ENCODE results near the gene MS4A8. TPM values are rescaled to one million over a fixed set of nuclear protein-coding genes. Genes with fewer than 3 reads are reported as not detected.
"Not testable (repeated sequence)": the region's sequence is repeated elsewhere in the genome, so short reads cannot be mapped to it uniquely, and the experiment has no call there.

The MS4A8 gene
- total RNA-seq, 4 donors from 2014 or later: not detected

DNA sequence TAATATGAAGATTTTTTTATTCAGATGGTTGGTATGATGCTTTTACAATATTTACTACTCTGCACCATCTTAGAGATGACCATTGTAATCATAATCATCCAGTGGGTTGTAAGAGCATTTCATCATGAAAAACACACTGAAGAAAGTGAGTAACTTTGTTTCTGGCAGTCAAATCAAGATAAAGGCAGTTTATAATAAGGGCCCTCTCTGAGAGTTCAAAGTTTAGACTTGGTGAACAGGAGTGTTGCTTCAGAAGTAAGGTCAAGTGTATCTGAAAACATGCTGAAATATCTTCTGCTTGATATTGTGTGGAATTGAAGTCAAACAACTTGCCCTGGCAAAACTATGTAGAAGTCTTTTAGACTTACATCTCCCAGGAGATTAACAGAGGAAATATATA is 19.5 kb upstream of the MS4A8 start:
- peaks cover 0 to 21% (median 14%) of the 10 kb centered on the region in 4 donors for H3K9me3 ChIP-seq
- no peak for DNase-seq (ENCODE audit: extremely low spot score)
- H3K4me1 ChIP-seq: no peaks in the 10 kb centered on the region
- no peaks in the 10 kb centered on the region for H3K36me3 ChIP-seq
- intact Hi-C loops (cut with DNase I): no loop called here
- no peaks in the 10 kb centered on the region for H3K27me3 ChIP-seq
- H3K4me3 ChIP-seq: no peak overlapping the region
- no peak overlapping the region for H3K27ac ChIP-seq (replicated peaks in 1 of 4)
- TF ChIP-seq EP300 (IDR thresholded peaks at IDR 0.05): no peak
- TF ChIP-seq POLR2A (IDR thresholded peaks at IDR 0.05; ENCODE audit: low read depth): no peak
- TF ChIP-seq, protein P1, sequence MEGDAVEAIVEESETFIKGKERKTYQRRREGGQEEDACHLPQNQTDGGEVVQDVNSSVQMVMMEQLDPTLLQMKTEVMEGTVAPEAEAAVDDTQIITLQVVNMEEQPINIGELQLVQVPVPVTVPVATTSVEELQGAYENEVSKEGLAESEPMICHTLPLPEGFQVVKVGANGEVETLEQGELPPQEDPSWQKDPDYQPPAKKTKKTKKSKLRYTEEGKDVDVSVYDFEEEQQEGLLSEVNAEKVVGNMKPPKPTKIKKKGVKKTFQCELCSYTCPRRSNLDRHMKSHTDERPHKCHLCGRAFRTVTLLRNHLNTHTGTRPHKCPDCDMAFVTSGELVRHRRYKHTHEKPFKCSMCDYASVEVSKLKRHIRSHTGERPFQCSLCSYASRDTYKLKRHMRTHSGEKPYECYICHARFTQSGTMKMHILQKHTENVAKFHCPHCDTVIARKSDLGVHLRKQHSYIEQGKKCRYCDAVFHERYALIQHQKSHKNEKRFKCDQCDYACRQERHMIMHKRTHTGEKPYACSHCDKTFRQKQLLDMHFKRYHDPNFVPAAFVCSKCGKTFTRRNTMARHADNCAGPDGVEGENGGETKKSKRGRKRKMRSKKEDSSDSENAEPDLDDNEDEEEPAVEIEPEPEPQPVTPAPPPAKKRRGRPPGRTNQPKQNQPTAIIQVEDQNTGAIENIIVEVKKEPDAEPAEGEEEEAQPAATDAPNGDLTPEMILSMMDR (IDR thresholded peaks at IDR 0.05): no peak
- no peak for TF ChIP-seq POLR2AphosphoS5 (IDR thresholded peaks at IDR 0.05)

DNA sequence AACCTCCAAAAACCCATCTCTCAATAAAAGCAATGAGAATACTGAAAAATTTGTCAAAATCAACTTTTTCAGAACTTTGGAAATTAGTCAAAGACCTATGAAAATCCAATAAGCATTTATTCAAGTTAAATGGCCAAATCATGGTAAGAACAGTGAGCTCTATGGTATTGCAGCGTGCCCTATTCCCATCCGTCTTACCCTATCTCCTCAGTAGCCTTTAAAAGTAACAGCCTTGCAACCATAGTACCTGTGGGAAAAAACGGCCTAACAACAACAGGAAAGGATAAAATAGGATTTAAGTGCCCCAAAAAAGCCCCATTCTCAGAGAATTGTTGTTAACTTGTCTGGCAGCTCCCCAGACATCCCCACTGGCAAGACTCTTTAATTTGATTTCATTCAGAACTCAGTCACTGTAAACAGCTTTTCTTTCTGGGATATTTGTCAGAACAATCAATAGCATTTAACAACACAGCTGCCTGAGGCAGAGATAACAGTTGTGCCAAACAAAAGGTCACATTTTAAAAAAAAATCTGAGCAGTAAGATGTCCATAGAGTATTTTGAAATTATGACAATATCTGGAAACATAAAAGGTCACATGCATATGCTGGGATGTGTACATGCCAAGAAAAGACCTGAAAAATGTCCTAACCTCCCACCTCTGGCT is 18.8 kb upstream of the MS4A8 start:
- peaks cover 0 to 21% (median 14%) of the 10 kb centered on the region in 4 donors for H3K9me3 ChIP-seq
- H3K27ac ChIP-seq (replicated peaks in 1 of 4): no peak overlapping the region
- H3K27me3 ChIP-seq: no peaks in the 10 kb centered on the region
- H3K4me1 ChIP-seq: no peaks in the 10 kb centered on the region
- TF ChIP-seq POLR2AphosphoS5 (IDR thresholded peaks at IDR 0.05): no peak
- TF ChIP-seq, protein P1 (IDR thresholded peaks at IDR 0.05): no peak
- TF ChIP-seq POLR2A (IDR thresholded peaks at IDR 0.05; ENCODE audit: low read depth): no peak
- no peak for TF ChIP-seq EP300 (IDR thresholded peaks at IDR 0.05)
- H3K4me3 ChIP-seq: no peak overlapping the region
- H3K36me3 ChIP-seq: no peaks in the 10 kb centered on the region
- WGBS: 78% methylated on average over 3 of the region's 3 CpGs
- no peak for DNase-seq (ENCODE audit: extremely low spot score)
- intact Hi-C loops (cut with DNase I): no loop called here

DNA sequence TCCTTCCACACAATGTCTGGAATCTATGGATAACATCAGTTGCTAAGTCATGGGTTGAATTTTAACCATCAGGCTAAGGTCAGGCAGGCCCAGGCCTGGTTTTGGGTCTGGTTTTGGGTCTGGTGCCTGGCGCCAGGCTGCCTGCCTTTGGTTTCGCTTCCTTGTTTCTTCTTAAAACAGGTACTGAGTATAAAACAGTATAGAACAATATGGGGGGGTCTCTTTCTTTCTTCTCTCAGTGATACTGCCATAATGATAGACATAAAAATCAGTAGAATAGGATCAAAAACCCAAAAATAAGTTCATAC is 14.9 kb upstream of the MS4A8 start:
- DNase-seq (ENCODE audit: extremely low spot score); H3K4me3 ChIP-seq; H3K36me3 ChIP-seq; intact Hi-C loops (cut with DNase I); H3K27ac ChIP-seq (replicated peaks in 1 of 4); H3K4me1 ChIP-seq; H3K27me3 ChIP-seq; H3K9me3 ChIP-seq: not testable (repeated sequence)
- WGBS: 77% methylated on average over 2 of the region's 2 CpGs

DNA sequence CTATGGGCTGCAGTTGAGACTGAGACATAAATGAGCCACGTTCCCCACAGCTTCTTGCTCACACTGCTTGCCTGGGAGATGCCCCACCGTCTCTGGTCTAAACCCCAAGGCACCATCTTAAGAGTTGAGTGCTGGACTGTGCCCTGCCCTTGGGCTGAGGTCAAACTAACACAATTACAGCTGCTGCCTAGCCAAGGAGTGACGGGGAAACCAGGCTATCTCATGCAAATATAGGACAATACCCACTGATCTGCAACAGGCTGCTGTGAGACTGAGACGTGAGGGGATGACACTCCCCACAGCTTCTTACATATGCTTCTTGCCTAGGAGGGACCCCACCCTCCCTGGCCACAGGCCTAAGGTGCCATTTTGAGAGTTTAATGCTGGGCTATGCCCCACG is 7.8 kb upstream of the MS4A8 start:
- H3K4me1 ChIP-seq: no peaks in the 10 kb centered on the region
- WGBS: 77% methylated on average over 5 of the region's 5 CpGs
- no peaks in the 10 kb centered on the region for H3K36me3 ChIP-seq
- H3K9me3 ChIP-seq: peaks cover 0 to 4% (median 0%) of the 10 kb centered on the region in 4 donors
- intact Hi-C loops (cut with DNase I): no loop called here
- peak; percentile 78 for DNase-seq (ENCODE audit: extremely low spot score)
- H3K27me3 ChIP-seq: peaks cover 0 to 5% (median 0%) of the 10 kb centered on the region in 4 donors
- H3K4me3 ChIP-seq: no peak overlapping the region
- no peak overlapping the region for H3K27ac ChIP-seq (replicated peaks in 1 of 4)
- TF ChIP-seq EP300 (IDR thresholded peaks at IDR 0.05) (no peak), POLR2A (IDR thresholded peaks at IDR 0.05; ENCODE audit: low read depth) (no peak), POLR2AphosphoS5 (IDR thresholded peaks at IDR 0.05) (no peak)
- TF ChIP-seq, protein P1 (IDR thresholded peaks at IDR 0.05): no peak

DNA sequence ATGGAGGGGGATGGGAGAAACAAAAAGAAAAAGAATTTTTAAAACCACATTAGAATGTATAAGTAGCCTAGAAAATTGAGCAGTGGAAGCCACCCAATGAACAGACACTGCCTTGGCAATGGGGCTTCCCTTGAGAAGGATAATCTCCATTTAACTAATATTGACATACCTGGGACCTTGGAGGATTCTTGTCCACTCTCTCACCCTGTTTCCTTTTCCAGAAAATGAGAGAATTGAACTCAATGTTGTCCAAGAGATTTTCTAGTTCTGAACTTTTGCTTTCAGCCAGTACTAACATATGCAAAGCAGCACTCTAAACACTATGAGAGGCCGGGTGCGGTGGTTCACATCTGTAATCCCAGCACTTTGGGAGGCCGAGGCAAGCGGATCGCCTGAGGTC is 524 bp downstream of the MS4A8 start:
- TF ChIP-seq EP300 (IDR thresholded peaks at IDR 0.05) (no peak), POLR2A (IDR thresholded peaks at IDR 0.05; ENCODE audit: low read depth) (no peak), POLR2AphosphoS5 (IDR thresholded peaks at IDR 0.05) (no peak)
- TF ChIP-seq, protein P1 (IDR thresholded peaks at IDR 0.05): no peak
- Histone ChIP-seq H3K4me3 (no peak overlapping the region), H3K27me3 (no peaks in the 10 kb centered on the region), H3K9me3 (no peaks in the 10 kb centered on the region), H3K4me1 (no peaks in the 10 kb centered on the region), H3K36me3 (no peaks in the 10 kb centered on the region), H3K27ac (replicated peaks in 1 of 4) (no peak overlapping the region)
- no peak for DNase-seq (ENCODE audit: extremely low spot score)
- intact Hi-C loops (cut with DNase I): no loop called here
- WGBS: 90% methylated on average over 5 of the region's 5 CpGs

All from esophagus muscularis mucosa (tissue), 4 donors.